ENCODE data around the gene TTC22. TPM values are rescaled to one million over a fixed set of nuclear protein-coding genes. Genes with fewer than 3 reads are reported as not detected.

TTC22 gene
- total RNA-seq, 4 donors from 2014 or later: 2.1 TPM; not detected in 3

- TF ChIP-seq CTCF (IDR thresholded peaks at IDR 0.05; ENCODE audit: low read depth): no peak
Measured at GRCh38 chr1:54816130-54816529, 15.0 kb upstream of the TTC22 start.

GRCh38 chr1:54815086-54815876 lies 14.2 kb upstream of the TTC22 start:
- no peak for TF ChIP-seq CTCF (IDR thresholded peaks at IDR 0.05; ENCODE audit: low read depth)

- no peak for TF ChIP-seq CTCF (IDR thresholded peaks at IDR 0.05; ENCODE audit: low read depth)
Measured at GRCh38 chr1:54814571-54814970, 13.4 kb upstream of the TTC22 start.

GRCh38 chr1:54814126-54814498 lies 13.0 kb upstream of the TTC22 start:
- TF ChIP-seq CTCF (IDR thresholded peaks at IDR 0.05; ENCODE audit: low read depth): no peak

GRCh38 chr1:54813485-54814125 lies 12.5 kb upstream of the TTC22 start:
- TF ChIP-seq CTCF (IDR thresholded peaks at IDR 0.05; ENCODE audit: low read depth): no peak

- TF ChIP-seq CTCF (IDR thresholded peaks at IDR 0.05; ENCODE audit: low read depth): no peak
Measured at GRCh38 chr1:54812801-54813484, 11.8 kb upstream of the TTC22 start.

Measured in subcutaneous adipose tissue (tissue), 4 donors.